HG02798 (cell line): Measurements from ENCODE around the gene JMJD6.
"Not testable (repeated sequence)": the region's sequence is repeated elsewhere in the genome, so short reads cannot be mapped to it uniquely, and the experiment has no call there.

ENCODE experiments used
- ATAC-seq: cut with Tn5 transposase; IDR thresholded peaks from one replicate; pipeline ENCODE4 v1.9.1; 2021; ENCODE audit warnings: mild to moderate bottlenecking; ENCODE audit not compliant: unreplicated experiment, poor library complexity

The JMJD6 gene

GRCh38 chr17:76737082-76737675 lies 10.8 kb upstream of the JMJD6 start, which contains the start of gene SRSF2:
Gene SRSF2, minus strand, starts transcription at chr17:76737331. Its CDS starts 171 bp downstream, at chr17:76737160.
- ATAC-seq, result peak; percentile 73

- peak; percentile 20 for ATAC-seq
These were observed 10.1 kb upstream of the JMJD6 start for GRCh38 chr17:76736349-76737081.

- no peak for ATAC-seq
These were observed 9.4 kb upstream of the JMJD6 start for GRCh38 chr17:76735586-76736348.

DNA sequence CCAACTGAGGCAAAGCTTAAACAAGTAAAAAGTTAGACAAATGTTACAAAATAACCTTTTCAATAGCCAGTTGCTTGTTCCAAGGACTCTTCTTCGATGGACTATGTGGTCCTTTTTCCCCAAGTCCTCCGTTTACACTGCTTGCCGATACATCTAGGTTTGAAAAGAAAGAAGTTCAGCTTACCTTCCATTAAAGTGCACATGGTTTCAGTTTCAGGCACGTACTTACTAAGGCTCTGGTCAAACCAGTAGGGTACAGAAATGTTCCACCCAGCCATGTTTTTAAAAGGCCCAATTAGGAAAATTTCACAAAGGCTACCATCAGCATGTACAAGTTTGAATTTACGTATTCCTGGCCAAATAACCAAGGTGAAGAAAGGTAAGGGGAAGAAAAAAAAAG lies 8.6 kb upstream of the JMJD6 start:
- ATAC-seq, result no peak

DNA sequence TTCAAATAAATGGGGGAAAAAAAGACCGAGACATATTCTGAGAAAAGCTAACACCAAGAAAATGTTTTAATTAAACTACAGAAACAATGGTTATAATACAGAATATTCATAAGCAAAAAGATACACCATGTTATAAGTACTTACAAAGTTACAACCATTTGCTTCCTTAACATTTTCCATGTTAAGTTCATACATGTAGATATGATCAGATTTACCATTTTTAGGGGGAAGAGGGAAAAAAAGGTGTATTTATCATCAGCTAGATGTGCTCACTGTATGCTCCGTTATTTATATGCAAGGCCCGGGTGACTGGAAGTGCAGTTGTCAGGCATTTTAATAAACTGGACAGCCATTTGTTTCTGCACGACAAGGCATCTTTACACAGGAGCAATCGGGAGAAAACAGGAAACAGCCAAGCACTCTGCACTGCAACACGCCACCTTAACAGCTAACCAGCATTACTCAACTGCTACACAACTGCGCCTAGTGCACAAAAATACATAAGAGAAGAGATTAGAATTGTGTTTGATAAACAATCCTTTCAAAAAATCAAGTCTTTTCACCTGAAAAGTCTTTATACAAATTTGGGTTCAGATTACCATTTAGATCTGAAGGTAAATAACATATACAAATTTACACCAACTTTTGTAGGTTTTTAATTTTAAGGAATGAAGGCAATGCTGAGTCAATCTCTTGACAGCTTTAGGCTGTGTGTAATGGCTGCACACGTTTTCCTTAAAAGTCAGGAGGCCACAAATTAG lies 7.9 kb upstream of the JMJD6 start:
- no peak for ATAC-seq

DNA sequence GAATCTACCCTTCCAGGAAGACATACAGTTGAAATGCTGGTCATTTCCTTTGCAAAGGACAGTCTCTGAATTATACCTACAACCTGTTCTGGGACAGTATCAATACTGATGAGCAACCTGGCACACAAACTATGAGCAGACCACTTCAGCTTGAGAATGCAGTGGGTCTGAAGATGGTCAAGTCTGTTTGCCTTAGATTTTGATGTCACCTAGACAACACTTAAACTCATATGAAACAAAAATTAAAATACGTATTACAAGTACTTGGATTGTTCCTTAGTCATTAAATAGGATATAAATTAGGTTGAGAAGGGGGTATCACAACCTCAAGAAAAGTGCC lies 7.2 kb upstream of the JMJD6 start:
- ATAC-seq, result no peak

GRCh38 chr17:76732734-76733617 lies 6.6 kb upstream of the JMJD6 start:
- no peak for ATAC-seq

DNA sequence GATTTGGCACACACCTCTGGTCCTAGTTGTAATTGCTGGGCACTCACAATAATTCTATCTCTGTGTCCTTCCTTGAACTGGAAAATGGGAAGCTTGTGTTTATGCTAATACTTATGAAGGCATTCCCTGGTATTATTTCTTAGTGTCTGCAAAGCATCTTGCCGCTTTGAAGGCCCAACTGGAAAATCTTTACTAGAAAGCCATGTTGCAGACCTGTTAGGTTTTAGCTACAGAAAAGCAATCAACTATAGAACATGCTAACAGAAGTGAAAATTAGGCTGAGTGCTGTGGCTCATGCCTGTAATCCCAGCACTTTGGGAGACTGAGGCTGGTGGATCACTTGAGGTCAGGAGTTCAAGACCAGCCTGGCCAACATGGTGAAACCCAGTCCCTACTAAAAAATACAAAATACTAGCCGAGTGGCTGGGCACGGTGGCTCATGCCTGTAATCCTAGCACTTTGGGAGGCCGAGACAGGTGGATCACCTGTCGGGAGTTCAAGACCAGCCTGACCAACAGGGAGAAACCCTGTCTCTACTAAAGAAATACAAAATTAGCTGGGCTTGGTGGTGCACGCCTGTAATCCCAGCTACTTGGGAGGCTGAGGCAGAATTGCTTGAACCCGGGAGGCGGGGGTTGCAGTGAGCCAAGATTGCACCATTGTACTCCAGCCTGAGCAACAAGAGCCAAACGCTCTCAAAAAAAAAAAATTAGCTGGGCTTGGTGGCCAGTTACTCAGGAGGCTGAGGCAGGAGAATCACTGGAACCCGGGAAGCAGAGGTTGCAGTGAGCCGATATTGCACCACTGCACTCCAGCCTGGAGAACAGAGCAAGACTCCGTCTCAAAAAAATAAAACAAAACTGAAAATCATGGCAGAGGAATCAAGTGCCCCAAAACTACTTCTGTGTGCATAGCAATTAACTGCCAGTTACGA lies 5.7 kb upstream of the JMJD6 start:
- ATAC-seq, result not testable (repeated sequence)

GRCh38 chr17:76727745-76728456 lies 1.5 kb upstream of the JMJD6 start:
- ATAC-seq, result no peak

GRCh38 chr17:76726776-76727718 lies 641 bp upstream of the JMJD6 start, which contains the start of gene METTL23:
Gene METTL23, plus strand, starts transcription at chr17:76726839. Its CDS starts 2,872 bp downstream, at chr17:76729711.
- ATAC-seq, result peak; percentile 41

DNA sequence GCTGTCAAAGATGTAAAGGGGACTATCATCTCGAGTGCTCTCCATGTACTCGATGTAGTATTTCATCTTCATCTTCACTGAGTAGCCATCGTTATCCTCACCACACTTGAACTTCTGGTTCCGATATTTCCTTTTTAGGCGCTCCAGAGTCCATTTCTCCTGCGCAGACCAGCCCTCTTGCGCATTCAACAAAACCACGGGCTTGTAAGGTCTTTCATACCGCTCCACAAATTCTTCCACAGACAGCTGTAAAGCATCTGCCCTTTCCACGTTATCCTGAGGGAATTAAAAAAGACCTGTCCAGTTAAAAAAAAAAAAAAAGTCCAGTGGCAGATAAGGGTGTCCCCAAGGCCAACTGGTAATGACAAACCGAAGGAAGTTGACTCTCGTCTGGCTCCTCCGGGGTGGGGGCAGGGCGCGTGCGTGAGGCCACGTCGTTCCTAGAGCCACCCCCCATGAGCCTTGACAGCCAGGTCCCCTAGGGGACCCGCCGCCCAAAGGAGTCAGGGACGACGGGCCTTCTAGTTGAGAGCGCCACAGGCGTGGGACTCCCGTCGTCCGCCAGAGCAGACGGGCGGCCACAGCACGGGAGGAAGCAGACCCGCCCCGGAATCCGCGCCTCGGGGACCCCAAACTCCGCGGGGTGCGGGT lies 701 bp downstream of the JMJD6 start:
- peak; percentile 22 for ATAC-seq

DNA sequence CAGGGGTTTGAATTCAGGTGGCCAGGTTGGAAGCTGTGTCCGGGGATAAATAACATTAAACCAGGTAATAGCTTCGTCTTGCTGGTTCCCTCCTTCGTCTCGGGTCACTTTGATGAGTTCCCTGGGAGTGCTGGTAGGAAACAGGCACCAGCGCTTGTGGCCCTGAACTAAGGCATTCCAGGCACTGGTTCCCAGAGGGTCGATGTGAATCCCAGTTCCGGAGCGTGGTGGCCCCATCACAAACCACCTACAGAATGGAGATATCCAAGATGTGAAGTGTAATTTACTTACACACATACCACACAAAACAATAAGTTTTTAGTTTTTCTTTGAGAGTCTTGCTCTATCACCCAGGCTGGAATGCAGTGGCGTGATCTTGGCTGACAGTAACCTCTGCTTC lies 2.6 kb downstream of the JMJD6 start:
- ATAC-seq, result no peak

- ATAC-seq, result not testable (repeated sequence)
These were observed 3.4 kb downstream of the JMJD6 start for GRCh38 chr17:76722977-76723376.

- ATAC-seq, result no peak
These were observed 4.1 kb downstream of the JMJD6 start for GRCh38 chr17:76722279-76722678.

DNA sequence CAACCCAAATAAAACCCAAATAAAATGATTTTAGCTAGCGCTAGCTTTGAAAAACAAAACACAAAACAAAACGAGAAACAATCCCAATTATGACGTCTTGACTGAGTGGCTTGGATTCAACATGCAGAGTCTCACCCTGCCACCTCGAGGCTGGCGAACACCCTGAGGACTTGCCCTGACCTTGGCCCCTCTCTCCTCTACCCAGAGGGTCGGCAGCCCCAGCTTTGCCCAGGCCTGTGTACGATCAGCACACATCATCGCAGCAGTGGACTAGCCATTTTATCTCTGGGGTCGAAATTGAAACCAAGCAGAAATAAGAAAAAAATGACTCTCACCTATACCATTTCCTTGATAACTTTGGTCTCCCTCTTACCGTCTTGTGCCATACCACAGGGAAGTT lies 4.9 kb downstream of the JMJD6 start:
- no peak for ATAC-seq

DNA sequence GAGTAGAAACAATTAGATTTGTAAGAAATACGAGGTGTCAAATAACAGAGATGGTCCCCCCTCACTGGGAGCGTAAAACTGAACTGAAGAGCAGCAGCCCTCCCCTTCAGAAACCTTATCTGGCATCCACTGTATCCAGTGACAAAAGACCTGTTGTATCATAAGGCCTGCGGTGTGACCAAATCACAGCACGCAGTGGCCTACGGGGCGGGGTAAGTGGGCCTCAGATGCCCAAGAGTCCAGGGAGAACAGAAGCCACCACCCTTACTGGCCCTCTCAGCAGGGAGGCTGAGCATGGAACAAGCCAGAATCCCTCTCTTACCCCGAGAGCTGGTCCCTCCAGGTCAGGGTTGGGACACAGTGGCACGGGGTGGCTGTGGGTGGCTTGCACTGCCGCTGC lies 5.5 kb downstream of the JMJD6 start:
- ATAC-seq, result no peak
